Cardiac muscle cell (in vitro differentiated cells and primary cell): ENCODE data around the gene HS3ST3A1. TPM values are rescaled to one million over a fixed set of nuclear protein-coding genes. Genes with fewer than 3 reads are reported as not detected.

Source experiments
- DNase-seq, 2 donors: peaks; one replicate each; pipeline versions ENCODE4 v3.0.0 to v3.0.0-alpha.2; 2010 to 2017; ENCODE audit warnings: low read depth in 1 of 2, low spot score in 1 of 2
- H3K27ac ChIP-seq: fragments of 200-600 bp; sonication (generic); 2 replicates; pipeline ENCODE4 v1.5.1; 2016
- H3K27me3 ChIP-seq: fragments of 200-600 bp; sonication (generic); 2 replicates; pipeline ENCODE4 v1.6.0; 2016; ENCODE audit warnings: control low read depth
- H3K36me3 ChIP-seq: fragments of 200-600 bp; sonication (generic); 2 replicates; pipeline ENCODE4 v1.5.1; 2016; ENCODE audit warnings: control low read depth
- H3K4me1 ChIP-seq: fragments of 200-600 bp; sonication (generic); 2 replicates; pipeline ENCODE4 v1.8.1; 2017; ENCODE audit warnings: low read depth, mild to moderate bottlenecking, mixed run types
- H3K4me3 ChIP-seq: fragments of 200-600 bp; sonication (generic); 2 replicates; pipeline ENCODE4 v1.5.1; 2016; ENCODE audit warnings: mild to moderate bottlenecking
- H3K9me3 ChIP-seq: fragments of 200-600 bp; sonication (generic); 2 replicates; pipeline ENCODE4 v1.5.1; 2017; ENCODE audit warnings: low read depth, mild to moderate bottlenecking, control low read depth
- CTCF ChIP-seq: IDR thresholded peaks from 2 replicates; pipeline ENCODE4 v1.5.1; 2012; ENCODE audit warnings: low read depth, mild to moderate bottlenecking, low read length
- polyA plus RNA-seq: library from polyadenylated mRNA; unstranded; fragments of >200 nt; fragmentation: Nextera tagmentation; extraction: Ambion mirVana; gene quantifications from 2 replicates; pipeline ENCODE4 v1.2.1, GENCODE V29; 2016
- total RNA-seq: library from RNA; depleted of rRNA; stranded (reverse); fragments of >200 nt; gene quantifications from 2 replicates; pipeline ENCODE4 v1.2.3, GENCODE V29; 2016

Gene HS3ST3A1
- total and polyA plus RNA-seq, 2 experiments from 2014 or later = 8.2 to 20.6 TPM

DNA sequence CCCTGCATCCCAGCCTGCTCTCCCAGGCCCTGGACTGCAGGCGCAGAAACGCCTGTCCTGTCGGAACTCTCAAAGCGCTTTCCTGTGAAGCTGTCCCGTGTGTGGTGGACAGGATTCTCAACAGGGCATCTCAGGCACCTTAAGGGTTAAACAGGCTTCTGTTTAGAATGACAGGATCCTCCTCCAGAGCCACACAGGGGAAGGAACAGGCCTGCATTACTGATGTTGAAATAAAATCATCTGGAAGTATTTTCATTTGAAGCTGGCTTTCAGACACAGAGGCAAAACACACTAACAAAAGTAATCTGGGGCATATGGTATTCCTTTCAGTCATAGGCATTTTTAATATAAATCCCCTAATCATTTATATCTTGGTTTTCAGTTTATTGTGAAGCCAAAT lies 7.4 kb downstream of the HS3ST3A1 start:
- peaks cover 33% of the 10 kb centered on the region for H3K4me1 ChIP-seq
- no peaks in the 10 kb centered on the region for H3K27me3 ChIP-seq
- no peaks in the 10 kb centered on the region for H3K9me3 ChIP-seq
- no peaks in the 10 kb centered on the region for H3K36me3 ChIP-seq
- no peak for TF ChIP-seq CTCF
- H3K27ac ChIP-seq = no peak overlapping the region
- no peak overlapping the region for H3K4me3 ChIP-seq
- no peak for DNase-seq

GRCh38 chr17:13593757-13594156 lies 8.0 kb downstream of the HS3ST3A1 start:
- no peak overlapping the region for H3K27ac ChIP-seq
- DNase-seq = no peak
- H3K4me1 ChIP-seq = peaks cover 28% of the 10 kb centered on the region
- H3K9me3 ChIP-seq = no peaks in the 10 kb centered on the region
- H3K27me3 ChIP-seq = no peaks in the 10 kb centered on the region
- H3K4me3 ChIP-seq = no peak overlapping the region
- TF ChIP-seq CTCF = no peak
- no peaks in the 10 kb centered on the region for H3K36me3 ChIP-seq

DNA sequence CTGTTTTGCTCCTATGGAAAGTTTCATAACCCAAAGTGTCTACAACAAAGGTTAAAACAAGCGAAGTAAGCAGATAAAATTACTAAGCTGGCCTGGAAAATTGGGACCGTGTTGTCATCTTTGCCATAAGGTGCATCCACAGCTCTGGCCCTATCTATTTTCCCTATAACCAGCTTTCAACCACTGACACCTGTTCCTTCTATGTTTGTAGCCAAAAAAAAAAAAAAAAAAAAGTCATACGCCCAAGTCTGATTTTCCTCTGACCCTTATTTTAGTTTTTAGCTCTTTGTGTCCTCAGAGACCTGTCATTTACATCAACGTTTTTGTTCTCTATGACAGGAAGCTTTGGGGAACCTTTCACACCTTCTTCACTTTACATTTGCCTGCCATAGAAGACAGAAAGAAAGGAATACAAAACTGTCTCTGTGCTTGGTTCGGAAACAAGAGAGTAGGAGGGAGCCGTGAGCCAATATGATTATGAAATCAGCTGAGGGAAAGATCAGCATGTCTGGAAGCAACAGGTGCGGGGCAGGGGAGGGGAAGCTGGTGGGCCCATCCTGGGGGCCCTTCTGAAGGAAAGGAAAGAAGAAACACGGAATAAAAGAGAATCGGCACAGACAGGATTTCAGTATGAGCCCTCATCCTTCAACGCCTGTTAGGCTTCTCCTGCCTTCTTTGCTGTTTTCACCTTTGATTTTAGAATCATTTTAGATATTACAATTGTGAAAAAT lies 8.5 kb downstream of the HS3ST3A1 start:
- Histone ChIP-seq H3K9me3 (no peaks in the 10 kb centered on the region), H3K4me1 (peaks cover 22% of the 10 kb centered on the region), H3K27ac (no peak overlapping the region), H3K27me3 (no peaks in the 10 kb centered on the region), H3K4me3 (no peak overlapping the region), H3K36me3 (no peaks in the 10 kb centered on the region)
- no peak for TF ChIP-seq CTCF
- no peak for DNase-seq

DNA sequence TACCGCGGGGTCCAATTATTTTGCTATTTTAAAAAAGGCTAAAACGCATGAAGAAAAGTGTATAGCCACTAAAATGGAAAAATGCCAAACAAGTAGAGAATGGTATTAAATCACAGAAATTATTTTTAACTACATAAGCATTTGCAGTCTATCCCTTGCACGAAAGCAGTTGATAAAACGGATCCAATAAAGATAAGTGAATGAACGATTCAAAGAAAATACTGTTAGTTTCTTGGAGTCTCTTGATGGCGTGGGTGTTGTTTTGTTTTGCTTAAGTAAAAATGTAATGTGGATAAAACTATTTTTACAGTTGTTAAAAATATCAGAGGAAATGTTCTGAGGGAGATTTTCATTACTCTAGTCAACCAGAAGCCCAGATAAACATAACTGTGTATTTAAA lies 9.3 kb downstream of the HS3ST3A1 start:
- peak in 1 of 2 donors; percentile 52 for DNase-seq
- no peak overlapping the region for H3K4me3 ChIP-seq
- TF ChIP-seq CTCF = no peak
- H3K27ac ChIP-seq = no peak overlapping the region
- no peaks in the 10 kb centered on the region for H3K27me3 ChIP-seq
- H3K9me3 ChIP-seq = no peaks in the 10 kb centered on the region
- no peaks in the 10 kb centered on the region for H3K36me3 ChIP-seq
- H3K4me1 ChIP-seq = peaks cover 17% of the 10 kb centered on the region

GRCh38 chr17:13590441-13590840 lies 11.3 kb downstream of the HS3ST3A1 start:
- no peaks in the 10 kb centered on the region for H3K36me3 ChIP-seq

More at GRCh38 chr17:13590441-13590840, 11.3 kb downstream of the HS3ST3A1 start:
- DNase-seq = no peak
- Histone ChIP-seq H3K27ac (no peak overlapping the region), H3K9me3 (no peaks in the 10 kb centered on the region), H3K27me3 (no peaks in the 10 kb centered on the region), H3K4me1 (peaks cover 6% of the 10 kb centered on the region), H3K4me3 (no peak overlapping the region)
- no peak for TF ChIP-seq CTCF
